ENCODE measurements around the gene PRB2.
"Not testable (repeated sequence)": the region's sequence is repeated elsewhere in the genome, so short reads cannot be mapped to it uniquely, and the experiment has no call there.

Gene PRB2

DNA sequence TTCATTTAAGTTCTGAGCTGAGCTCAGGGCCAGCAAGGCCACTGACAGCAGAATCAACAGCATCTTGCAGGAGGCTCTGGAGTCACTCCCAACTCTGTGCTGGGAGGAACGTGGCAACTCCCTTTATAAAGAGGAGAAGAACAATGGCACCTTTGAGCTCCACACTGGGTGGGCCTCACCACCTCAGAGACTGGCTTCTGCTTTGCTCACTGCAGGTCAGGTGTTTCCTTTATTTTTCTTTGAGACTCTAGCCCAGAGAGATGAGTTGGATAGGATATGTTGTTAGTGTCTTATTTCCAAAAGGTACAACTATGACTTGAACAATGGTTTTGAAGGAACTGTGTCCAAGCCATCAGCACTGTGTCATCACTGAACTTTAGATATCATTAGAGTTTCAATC lies at the start of gene PRB2:
PRB2 (minus strand) TSS at position 101 of the 400 bp plus-strand sequence; CDS start at position 63, 38 bp downstream.
- DNase-seq: not testable (repeated sequence)

DNA sequence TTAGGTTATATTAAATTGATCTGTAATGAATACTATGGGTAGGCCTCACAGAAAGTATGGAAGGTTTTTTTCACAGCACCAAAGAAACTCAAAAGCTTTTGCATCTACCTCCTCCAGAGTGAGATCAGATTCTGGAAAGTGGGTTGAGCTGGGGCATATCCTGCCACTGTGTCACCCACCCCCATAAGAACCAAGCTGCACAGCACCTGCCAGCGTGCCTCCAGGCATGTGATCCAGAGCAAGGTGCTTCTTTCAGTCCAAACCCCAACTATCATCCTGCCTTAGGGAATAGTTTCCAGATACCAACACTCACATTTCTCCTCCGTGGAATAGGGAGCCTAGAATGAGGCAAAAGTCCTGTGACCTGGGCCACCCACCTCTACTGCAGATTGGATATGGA lies 42.6 kb upstream of the PRB2 start:
- DNase-seq: no peak

DNA sequence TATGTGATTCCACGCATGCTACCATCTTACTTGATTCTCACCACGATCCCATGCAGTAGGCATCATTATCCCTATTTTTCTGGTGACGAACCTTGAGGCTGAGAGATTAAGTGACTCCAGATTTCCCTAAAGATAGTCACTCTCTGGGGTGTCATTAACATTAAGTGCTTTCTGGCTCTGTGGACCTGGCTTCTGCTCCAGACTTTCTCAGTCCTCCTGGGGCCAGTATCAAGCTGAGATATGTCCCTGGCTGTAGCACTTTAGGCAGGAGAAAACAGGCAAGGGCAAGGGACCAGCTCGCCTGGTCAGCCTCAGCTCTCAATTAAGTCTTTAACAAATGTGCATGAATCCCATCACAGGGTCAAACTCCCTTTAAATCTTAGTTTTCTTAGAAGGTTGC lies 38.3 kb upstream of the PRB2 start:
- no peak for DNase-seq

DNA sequence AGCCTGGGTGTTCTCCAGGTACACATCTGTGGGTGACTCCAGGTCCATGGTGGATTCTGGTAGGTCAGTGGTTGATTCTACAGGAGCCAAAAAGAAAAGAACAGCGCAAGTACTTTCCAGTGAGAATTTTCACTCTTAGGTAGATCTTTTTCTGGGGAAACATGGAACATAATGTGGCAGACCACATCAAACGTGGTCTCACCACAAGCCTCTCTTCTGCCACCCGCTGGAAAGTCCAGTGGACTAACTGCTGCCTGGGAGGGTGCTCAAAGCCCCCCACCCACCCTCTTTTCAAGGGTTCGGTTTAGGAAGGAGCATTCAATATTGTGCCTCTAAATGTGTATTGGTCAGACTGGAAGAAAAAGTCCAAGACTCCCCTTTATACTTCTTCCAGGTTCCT lies 36.1 kb upstream of the PRB2 start:
- no peak for DNase-seq

DNA sequence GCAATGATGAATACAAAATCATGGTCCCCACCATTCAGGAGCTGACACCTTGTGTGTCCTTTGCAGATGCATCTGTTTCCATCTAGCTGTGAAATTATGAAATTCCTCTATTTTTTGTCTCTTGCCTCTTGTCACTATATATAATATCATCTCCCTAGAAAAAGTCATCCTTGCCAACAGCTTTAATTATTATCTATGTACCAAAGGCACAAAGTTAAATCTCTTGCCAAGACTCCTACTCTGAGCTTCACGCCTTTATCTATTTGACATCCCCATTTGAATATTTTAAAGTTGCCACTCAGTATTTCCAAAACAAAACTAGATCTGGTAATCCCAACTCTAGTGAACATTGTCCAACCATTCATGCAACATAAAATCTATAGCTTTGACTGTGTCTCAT lies 32.0 kb upstream of the PRB2 start:
- no peak for DNase-seq

DNA sequence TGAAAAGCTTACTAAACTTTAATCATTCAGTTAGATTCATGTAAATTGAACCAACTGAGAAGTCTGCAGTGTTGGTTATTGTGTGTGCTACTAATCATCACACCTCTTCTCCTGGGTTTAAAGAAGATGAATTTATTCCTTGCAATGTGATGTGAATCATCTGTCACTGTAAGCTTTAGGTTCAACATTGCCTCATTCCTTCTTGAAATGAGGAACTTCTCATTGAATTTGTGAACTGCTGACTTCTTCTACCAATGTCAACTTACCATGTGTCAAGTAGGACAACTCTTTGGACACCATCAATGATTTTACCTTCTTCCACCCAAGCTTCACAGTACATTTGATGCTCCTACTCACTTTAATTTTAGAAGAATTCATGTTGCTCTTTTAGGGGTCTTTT lies 17.4 kb upstream of the PRB2 start:
- DNase-seq: no peak

DNA sequence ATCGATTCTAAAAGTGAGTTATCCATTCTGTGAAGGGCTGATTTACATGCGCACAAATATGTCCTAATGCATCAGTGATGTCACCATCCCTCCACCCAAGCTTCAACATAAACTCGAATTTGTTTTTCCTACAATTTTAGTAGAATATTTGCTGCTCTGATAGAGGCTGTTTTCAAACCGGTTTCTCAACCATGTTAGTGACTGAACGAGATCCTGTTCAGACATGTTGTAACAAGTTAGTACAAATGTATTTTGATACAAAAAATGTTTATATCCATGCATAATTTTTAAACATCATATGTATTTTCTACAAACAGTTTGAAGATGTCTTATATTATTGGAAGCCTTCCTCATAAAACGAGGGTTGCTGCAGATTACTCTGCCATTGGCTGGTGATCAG lies 12.7 kb upstream of the PRB2 start:
- no peak for DNase-seq

DNA sequence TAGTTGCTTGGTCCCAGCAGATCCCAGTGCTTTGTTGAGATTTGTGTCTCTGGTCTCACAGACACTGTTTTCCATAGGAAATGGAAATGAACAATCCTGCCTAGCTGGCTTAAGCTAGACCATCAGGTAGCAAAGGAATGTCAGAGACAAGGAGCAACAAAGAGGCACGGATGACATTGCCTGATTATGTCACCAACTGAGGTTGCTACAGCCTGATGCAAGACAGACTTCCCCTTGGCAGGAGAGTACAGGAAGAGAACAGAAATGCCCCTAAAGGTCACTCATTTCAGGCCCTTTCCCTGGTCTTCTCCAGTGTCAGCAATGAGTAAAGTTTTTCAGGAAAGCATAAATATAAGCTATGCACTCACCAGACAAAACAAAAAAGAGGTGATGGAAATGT lies 2.0 kb upstream of the PRB2 start:
- no peak for DNase-seq

DNA sequence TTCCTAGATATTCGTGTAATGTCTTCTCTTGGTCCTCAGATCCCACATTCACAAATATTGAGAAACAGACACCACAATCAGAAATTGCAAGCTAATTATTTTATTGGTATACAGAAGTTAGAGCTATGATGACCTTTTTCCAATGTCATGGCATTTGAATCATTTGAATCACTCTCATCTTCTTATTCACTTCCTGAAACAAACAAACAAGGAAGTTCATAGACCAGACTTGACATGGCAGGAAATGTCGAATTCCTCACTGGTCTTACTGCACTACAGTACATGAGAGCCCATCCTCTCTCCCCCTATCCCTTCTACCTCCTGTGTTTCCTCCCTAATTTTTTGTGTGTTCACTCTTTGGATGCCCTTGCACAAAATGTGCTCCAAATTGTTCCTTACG lies 3.9 kb downstream of the PRB2 start:
- not testable (repeated sequence) for DNase-seq

DNA sequence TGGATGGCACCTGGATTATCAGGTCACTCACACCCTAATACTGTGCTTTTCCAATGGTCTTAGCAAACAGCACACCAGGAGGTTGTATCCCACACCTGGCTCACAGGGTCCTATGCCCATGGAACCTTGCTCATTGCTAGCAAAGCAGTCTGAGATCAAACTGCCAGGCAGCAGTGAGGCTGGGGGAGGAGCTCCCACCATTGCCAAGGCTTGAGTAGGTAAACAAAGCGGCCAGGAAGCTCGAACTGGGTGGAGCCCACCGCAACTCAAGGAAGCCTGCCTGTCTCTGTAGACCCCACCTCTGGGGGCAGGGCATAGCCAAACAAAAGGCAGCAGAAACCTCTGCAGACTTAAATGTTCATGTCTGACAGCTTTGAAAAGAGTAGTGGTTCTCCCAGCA lies 17.9 kb downstream of the PRB2 start:
- not testable (repeated sequence) for DNase-seq

DNA sequence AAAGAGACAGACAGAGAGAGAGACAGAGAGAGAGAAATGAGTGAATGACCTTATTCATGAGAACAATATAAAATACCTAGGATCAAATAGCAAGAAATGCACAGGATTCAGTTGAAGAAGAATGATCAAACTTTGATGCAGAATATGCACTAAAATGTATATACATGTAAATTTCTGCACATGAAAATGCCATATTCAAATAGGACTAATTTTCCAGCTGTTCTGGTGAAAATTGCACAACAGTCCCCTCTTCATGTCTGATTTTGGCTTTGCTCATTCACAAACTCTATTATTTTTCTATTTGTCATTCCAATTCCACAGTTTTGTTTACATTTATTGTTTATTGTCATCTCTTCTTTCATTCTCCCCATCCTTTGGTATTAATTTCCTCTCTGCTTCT lies 34.2 kb downstream of the PRB2 start:
- no peak for DNase-seq

DNA sequence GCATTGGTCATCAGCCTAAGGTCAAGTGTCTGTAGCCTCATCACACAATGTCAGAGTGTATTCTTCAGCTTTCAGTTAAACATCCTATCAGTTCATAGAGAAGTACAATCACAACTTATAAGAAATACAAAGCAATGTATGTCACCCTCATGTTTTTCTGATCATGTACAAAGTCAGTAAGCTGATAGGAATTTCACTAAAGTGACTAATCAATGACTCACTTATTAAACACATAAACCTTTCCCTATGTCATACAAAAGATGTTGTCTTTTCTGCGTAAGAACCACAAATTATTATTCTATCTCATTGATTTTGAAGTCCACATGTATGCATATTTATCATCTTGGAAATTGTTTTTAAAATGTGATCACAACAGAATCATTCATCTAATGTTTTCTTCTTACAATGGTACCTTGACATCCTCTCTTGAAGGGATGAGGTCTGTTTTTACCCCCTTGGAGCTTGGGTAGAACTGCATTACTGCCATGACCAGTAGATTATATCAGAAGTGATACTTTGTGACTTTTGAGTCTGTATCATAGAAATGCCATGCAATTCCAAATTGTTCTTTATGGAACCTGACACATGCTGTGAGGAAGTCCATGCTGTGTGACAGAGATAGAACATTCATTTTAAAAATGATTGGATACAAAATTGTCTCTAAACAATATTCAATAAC lies 35.0 kb downstream of the PRB2 start:
- DNase-seq: not testable (repeated sequence)

DNA sequence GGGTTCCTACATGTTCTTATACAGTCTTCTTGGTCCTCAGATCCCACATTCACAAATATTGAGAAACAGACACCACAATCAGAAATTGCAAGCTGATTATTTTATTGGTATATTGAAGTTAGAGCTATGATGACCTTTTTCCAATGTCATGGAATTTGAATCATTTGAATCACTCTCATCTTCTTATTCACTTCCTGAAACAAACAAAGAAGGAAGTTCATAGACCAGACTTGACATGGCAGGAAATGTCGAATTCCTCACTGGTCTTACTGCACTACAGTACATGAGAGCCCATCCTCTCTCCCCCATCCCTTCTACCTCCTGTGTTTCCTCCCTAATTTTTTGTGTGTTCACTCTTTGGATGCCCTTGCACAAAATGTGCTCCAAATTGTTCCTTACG lies 43.6 kb downstream of the PRB2 start:
- DNase-seq: not testable (repeated sequence)

DNA sequence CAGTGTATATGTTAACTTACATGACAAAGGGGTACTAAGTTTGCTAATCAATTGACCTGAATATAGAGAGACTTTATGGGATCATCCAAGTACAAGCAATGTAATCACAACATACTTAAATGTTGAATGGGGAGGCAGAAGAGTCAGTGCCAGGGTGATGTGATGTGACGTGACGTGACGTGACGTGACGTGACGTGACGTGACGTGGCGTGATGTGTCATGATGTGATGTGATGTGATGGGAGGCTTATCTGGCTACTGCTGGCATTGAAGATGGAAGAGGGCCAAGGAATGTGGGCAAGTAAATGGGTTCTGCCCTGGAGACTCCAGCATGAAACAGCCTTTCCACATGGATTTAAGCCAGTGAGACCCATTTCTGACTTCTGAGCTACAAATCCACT lies 46.9 kb downstream of the PRB2 start:
- DNase-seq: no peak

DNA sequence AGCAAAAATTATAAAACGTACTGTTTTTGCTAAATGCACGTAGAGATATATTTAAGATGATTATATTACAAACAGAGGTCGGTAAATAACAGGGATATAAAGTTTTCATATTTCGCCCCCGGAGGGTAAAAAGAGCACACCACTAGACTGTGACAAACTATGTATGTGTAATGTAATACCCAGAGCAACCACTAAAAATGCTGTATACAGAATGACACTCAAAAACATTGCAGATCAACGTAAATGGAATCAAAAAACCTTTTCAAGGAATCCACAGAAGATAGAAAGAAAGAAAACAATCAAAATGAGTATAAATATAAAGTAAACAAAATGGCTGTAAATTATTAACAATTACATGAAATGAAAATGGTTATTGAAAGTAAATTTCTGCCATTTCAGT lies 47.6 kb downstream of the PRB2 start:
- DNase-seq: no peak

DNA sequence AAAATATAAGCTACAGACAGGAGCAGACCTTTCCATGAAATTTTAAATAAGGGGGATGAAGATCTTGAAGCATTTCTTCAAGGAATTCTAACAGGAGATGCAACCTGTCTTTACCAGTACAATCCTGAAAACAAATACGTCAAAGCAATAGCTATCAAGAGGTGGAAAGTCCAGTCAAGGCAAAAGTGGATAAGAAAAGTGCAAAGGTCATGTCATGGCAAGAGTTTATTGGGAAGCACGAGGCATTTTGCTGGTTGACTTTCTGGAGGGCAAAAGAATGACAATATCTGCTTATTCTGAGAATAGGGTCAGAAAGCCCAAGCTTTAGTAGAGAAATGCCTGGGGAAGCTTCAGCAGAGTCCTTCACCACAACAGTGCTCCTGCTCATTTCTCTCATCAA lies 50.9 kb downstream of the PRB2 start:
- no peak for DNase-seq

All from NCI-H2227 treated with DMSO at 0.1 percent for 48 hours (cell line).